Stimulated activated CD4-positive, alpha-beta T cell treated with anti-CD3 and anti-CD28 coated beads, Interleukin-12 subunit alpha, Interleukin-12 subunit beta, amount 100 ng/mL, for 48 hours (primary cell): ENCODE data around the gene N4BP3.
"Not testable (repeated sequence)": the region's sequence is repeated elsewhere in the genome, so short reads cannot be mapped to it uniquely, and the experiment has no call there.

Experiments used
- DNase-seq, 3 donors: peaks; one replicate each; pipeline ENCODE4 v3.0.0-alpha.2; 2020; ENCODE audit warnings: low read depth in 2 of 3, low spot score in 1 of 3

N4BP3 gene

GRCh38 chr5:178121391-178122276, 8.3 kb downstream of the N4BP3 start:
- DNase-seq: no peak

- no peak for DNase-seq
Measured at GRCh38 chr5:178122346-178122745, 9.0 kb downstream of the N4BP3 start.

- DNase-seq: no peak
Measured at GRCh38 chr5:178123094-178123965, 10.0 kb downstream of the N4BP3 start.

GRCh38 chr5:178123966-178124925, 10.9 kb downstream of the N4BP3 start:
- DNase-seq: no peak

- no peak for DNase-seq
Measured at GRCh38 chr5:178125253-178125906, 12.0 kb downstream of the N4BP3 start.

GRCh38 chr5:178126556-178126955, 13.2 kb downstream of the N4BP3 start:
- DNase-seq: no peak

GRCh38 chr5:178127300-178128009, 14.1 kb downstream of the N4BP3 start:
- not testable (repeated sequence) for DNase-seq

GRCh38 chr5:178129296-178129695, 16.0 kb downstream of the N4BP3 start:
- no peak for DNase-seq

GRCh38 chr5:178130234-178130575, 16.9 kb downstream of the N4BP3 start:
- DNase-seq: not testable (repeated sequence)

- DNase-seq: peak; percentile 66 to 81 (median 69)
Measured at GRCh38 chr5:178130576-178131445, 17.5 kb downstream of the N4BP3 start, which contains the start of gene RMND5B. RMND5B (plus strand) TSS chr5:178131014; CDS start chr5:178138120, 7,106 bp downstream.

- no peak for DNase-seq
Measured at GRCh38 chr5:178131446-178131996, 18.2 kb downstream of the N4BP3 start.

GRCh38 chr5:178136990-178137389, 23.7 kb downstream of the N4BP3 start:
- DNase-seq: no peak

GRCh38 chr5:178137991-178138390, 24.7 kb downstream of the N4BP3 start:
- no peak for DNase-seq

GRCh38 chr5:178141550-178141949, 28.2 kb downstream of the N4BP3 start:
- no peak for DNase-seq

GRCh38 chr5:178142642-178143041, 29.3 kb downstream of the N4BP3 start:
- no peak for DNase-seq

GRCh38 chr5:178143246-178143645, 29.9 kb downstream of the N4BP3 start:
- DNase-seq: no peak

- DNase-seq: no peak
Measured at GRCh38 chr5:178143901-178144300, 30.6 kb downstream of the N4BP3 start.
